Smooth muscle cell (in vitro differentiated cells): ENCODE data around the gene RB1. TPM values are rescaled to one million over a fixed set of nuclear protein-coding genes. Genes with fewer than 3 reads are reported as not detected.

Experiments used
- DNase-seq: peaks from one replicate; lab custom pipeline; 2025; ENCODE audit not compliant: unreplicated experiment; lab: John Stamatoyannopoulos, UW
- H2AFZ ChIP-seq: fragments of 200-600 bp; sonication (generic); 2 replicates; pipeline ENCODE4 v1.6.0; 2016; ENCODE audit warnings: antibody characterized with exemption, low read depth, mild to moderate bottlenecking
- H3F3A ChIP-seq: fragments of 200-600 bp; sonication (generic); 2 replicates; pipeline ENCODE4 v1.6.0; 2017; ENCODE audit warnings: antibody characterized with exemption, low read depth
- H3K27ac ChIP-seq: fragments of 200-600 bp; sonication (generic); 2 replicates; pipeline ENCODE4 v1.5.1; 2016; ENCODE audit warnings: low read depth, mild to moderate bottlenecking
- H3K27me3 ChIP-seq: fragments of 200-600 bp; sonication (generic); 2 replicates; pipeline ENCODE4 v1.6.1; 2016; ENCODE audit warnings: low read depth, mild to moderate bottlenecking
- H3K36me3 ChIP-seq: fragments of 200-600 bp; sonication (generic); 2 replicates; pipeline ENCODE4 v1.5.1; 2016; ENCODE audit warnings: low read depth
- H3K4me1 ChIP-seq: fragments of 200-600 bp; sonication (generic); 2 replicates; pipeline ENCODE4 v1.5.1; 2016; ENCODE audit warnings: low read depth
- H3K4me2 ChIP-seq: fragments of 200-600 bp; sonication (generic); 2 replicates; pipeline ENCODE4 v1.6.0; 2016; ENCODE audit warnings: mild to moderate bottlenecking
- H3K4me3 ChIP-seq: fragments of 200-600 bp; sonication (generic); 2 replicates; pipeline ENCODE4 v1.5.1; 2016; ENCODE audit warnings: mild to moderate bottlenecking
- H3K79me2 ChIP-seq: fragments of 200-600 bp; sonication (generic); 2 replicates; pipeline ENCODE4 v1.6.0; 2016; ENCODE audit warnings: low read depth, mild to moderate bottlenecking
- H3K9ac ChIP-seq: fragments of 200-600 bp; sonication (generic); 2 replicates; pipeline ENCODE4 v1.6.0; 2016; ENCODE audit warnings: low read depth
- H3K9me3 ChIP-seq: fragments of 200-600 bp; sonication (generic); replicated peaks from 2 replicates; pipeline ENCODE4 v1.5.1; 2016; ENCODE audit warnings: low read depth
- H4K20me1 ChIP-seq: fragments of 200-600 bp; sonication (generic); 2 replicates; pipeline ENCODE4 v1.6.0; 2016; ENCODE audit warnings: low read depth
- CTCF ChIP-seq: fragments of 200-600 bp; sonication (generic); IDR thresholded peaks from 2 replicates; pipeline ENCODE4 v1.5.1; 2017; ENCODE audit warnings: borderline replicate concordance, mild to moderate bottlenecking, antibody characterized with exemption; ENCODE audit not compliant: insufficient read depth, poor library complexity, severe bottlenecking
- WGBS: methylation state at CpG from one replicate; pipeline ENCODE4 v1.1.7; 2016; ENCODE audit warnings: low lambda C conversion rate; 5-methylcytosine and 5-hydroxymethylcytosine counted together
- polyA plus RNA-seq: library from polyadenylated mRNA; unstranded; fragments of >200 nt; fragmentation: Nextera tagmentation; extraction: Ambion mirVana; gene quantifications from 2 replicates; pipeline ENCODE4 v1.2.1, GENCODE V29; 2016
- total RNA-seq: library from RNA; depleted of rRNA; stranded (reverse); fragments of >200 nt; gene quantifications from 2 replicates; pipeline ENCODE4 v1.2.3, GENCODE V29; 2014

The RB1 gene
- total and polyA plus RNA-seq, 2 experiments from 2014 or later = 12.5 to 40.2 TPM

GRCh38 chr13:48263196-48263595 lies 40.4 kb upstream of the RB1 start:
- H3K79me2 ChIP-seq = no peaks in the 10 kb centered on the region
- no peaks in the 10 kb centered on the region for H3K27me3 ChIP-seq
- no peak overlapping the region for H3K4me2 ChIP-seq
- H3K4me3 ChIP-seq = no peak overlapping the region
- no peak for TF ChIP-seq CTCF
- 94% methylated on average over 1 of the region's 1 CpG for WGBS
- H2AFZ ChIP-seq = no peak overlapping the region
- DNase-seq = no peak
- H3K36me3 ChIP-seq = peaks cover 22% of the 10 kb centered on the region
- H3K9me3 ChIP-seq = no peaks in the 10 kb centered on the region
- no peak overlapping the region for H3K9ac ChIP-seq
- no peaks in the 10 kb centered on the region for H3K4me1 ChIP-seq
- no peaks in the 10 kb centered on the region for H3F3A ChIP-seq
- no peak overlapping the region for H3K27ac ChIP-seq
- H4K20me1 ChIP-seq = peaks cover 23% of the 10 kb centered on the region

GRCh38 chr13:48264058-48264457 lies 39.5 kb upstream of the RB1 start:
- 98% methylated on average over 2 of the region's 2 CpGs for WGBS

GRCh38 chr13:48265217-48265815 lies 38.2 kb upstream of the RB1 start:
- 89% methylated on average over 8 of the region's 8 CpGs for WGBS
- H3K9me3 ChIP-seq = no peaks in the 10 kb centered on the region
- H3K27me3 ChIP-seq = no peaks in the 10 kb centered on the region
- H3K36me3 ChIP-seq = peaks cover 15% of the 10 kb centered on the region
- no peaks in the 10 kb centered on the region for H3K4me1 ChIP-seq
- H3F3A ChIP-seq = no peaks in the 10 kb centered on the region
- no peak overlapping the region for H2AFZ ChIP-seq
- no peak overlapping the region for H3K4me3 ChIP-seq
- no peak overlapping the region for H3K9ac ChIP-seq
- DNase-seq = no peak
- no peak overlapping the region for H3K4me2 ChIP-seq
- H3K79me2 ChIP-seq = no peaks in the 10 kb centered on the region
- no peak for TF ChIP-seq CTCF
- no peak overlapping the region for H3K27ac ChIP-seq
- H4K20me1 ChIP-seq = peaks cover 5% of the 10 kb centered on the region

More at GRCh38 chr13:48264058-48264457, 39.5 kb upstream of the RB1 start:
- Histone ChIP-seq H3F3A (no peaks in the 10 kb centered on the region), H3K36me3 (peaks cover 15% of the 10 kb centered on the region), H3K9me3 (no peaks in the 10 kb centered on the region), H3K27me3 (no peaks in the 10 kb centered on the region), H3K27ac (no peak overlapping the region), H3K4me3 (no peak overlapping the region), H4K20me1 (peaks cover 15% of the 10 kb centered on the region), H2AFZ (no peak overlapping the region), H3K4me2 (no peak overlapping the region), H3K9ac (no peak overlapping the region), H3K79me2 (no peaks in the 10 kb centered on the region), H3K4me1 (no peaks in the 10 kb centered on the region)
- DNase-seq = no peak
- no peak for TF ChIP-seq CTCF

- Histone ChIP-seq H2AFZ (no peak overlapping the region), H3K79me2 (no peaks in the 10 kb centered on the region), H3K9ac (no peak overlapping the region), H3K4me2 (no peak overlapping the region), H3K4me1 (no peaks in the 10 kb centered on the region), H3K9me3 (no peaks in the 10 kb centered on the region), H3K27me3 (no peaks in the 10 kb centered on the region), H4K20me1 (peaks cover 5% of the 10 kb centered on the region), H3F3A (no peaks in the 10 kb centered on the region), H3K27ac (no peak overlapping the region), H3K36me3 (peaks cover 13% of the 10 kb centered on the region), H3K4me3 (no peak overlapping the region)
- no peak for TF ChIP-seq CTCF
- no peak for DNase-seq
Measured at GRCh38 chr13:48266150-48266549, 37.4 kb upstream of the RB1 start.
